Jurkat, Clone E6-1 (cell line): ENCODE data around the gene KCNH1.
A peak's percentile ranks its signal among the peaks of the same experiment; 100 is the strongest.

Experiments
- DNase-seq: peaks from one replicate; pipeline ENCODE4 v3.0.0-alpha.2; 2011; ENCODE audit warnings: low read depth, low spot score
- H3K4me3 ChIP-seq: 2 replicates; pipeline ENCODE4 v1.5.1; 2011; ENCODE audit warnings: mild to moderate bottlenecking, low read length, control low read depth, moderate library complexity

The KCNH1 gene

GRCh38 chr1:210648588-210649269 is 485.2 kb downstream of the KCNH1 start:
- H3K4me3 ChIP-seq, result no peak overlapping the region
- DNase-seq, result no peak

- no peak overlapping the region for H3K4me3 ChIP-seq
- DNase-seq, result peak; percentile 41
Observed at GRCh38 chr1:210647406-210648333, 486.3 kb downstream of the KCNH1 start.

DNA sequence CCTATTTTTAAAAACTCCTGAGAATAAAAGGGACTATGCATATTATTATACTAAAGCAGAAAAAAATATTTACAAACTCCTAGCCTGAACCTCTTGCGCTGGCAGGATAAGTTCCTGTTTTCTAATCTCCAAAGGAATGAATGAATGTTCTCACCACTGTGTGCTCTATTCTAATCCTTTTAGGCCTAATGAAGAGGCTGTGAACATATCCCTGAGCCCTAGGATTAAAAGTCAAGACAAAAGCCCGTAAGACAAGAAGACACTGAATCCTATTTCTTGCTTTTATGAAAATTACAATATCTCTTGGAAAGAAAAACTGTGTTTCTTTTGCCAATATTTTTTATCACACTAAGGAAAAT is 487.7 kb downstream of the KCNH1 start:
- no peak overlapping the region for H3K4me3 ChIP-seq
- DNase-seq, result no peak

DNA sequence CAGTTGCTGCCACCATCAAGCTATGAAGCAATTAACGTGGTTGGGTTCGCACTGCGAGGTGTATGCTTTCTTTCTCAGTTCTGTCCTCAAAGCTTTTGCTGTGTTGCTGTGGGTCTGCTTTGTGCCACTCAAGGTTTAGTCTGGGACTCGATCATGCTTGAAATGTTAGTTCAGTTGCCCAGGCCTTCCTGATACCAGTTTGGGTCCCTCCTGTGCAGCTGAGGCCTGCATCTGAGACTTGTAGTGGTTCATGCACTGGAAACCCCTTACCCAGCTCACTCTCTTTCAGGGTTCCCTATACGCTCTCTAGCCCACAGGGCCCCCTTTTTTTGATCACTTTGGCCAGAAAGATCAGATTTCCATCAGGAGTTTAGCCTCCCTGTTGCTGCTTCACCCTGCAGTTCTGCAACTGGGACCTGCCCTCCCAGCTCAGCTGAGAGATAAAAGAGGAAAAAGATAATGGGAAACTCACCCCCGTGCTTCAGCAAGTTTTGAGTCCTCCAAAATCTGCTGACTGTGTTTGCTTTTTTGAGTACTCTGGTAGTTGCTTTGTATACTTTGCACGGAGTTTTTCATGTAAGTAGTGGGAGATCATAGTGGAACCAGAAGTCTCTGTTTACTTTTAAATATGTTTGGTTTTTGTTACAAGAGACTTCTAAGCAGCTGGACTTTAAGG is 488.2 kb downstream of the KCNH1 start:
- no peak for DNase-seq

GRCh38 chr1:210641582-210641981 is 492.4 kb downstream of the KCNH1 start:
- no peak overlapping the region for H3K4me3 ChIP-seq
- DNase-seq, result no peak

More for the DNA sequence above, 488.2 kb downstream of the KCNH1 start:
- no peak overlapping the region for H3K4me3 ChIP-seq

- DNase-seq, result no peak
- no peak overlapping the region for H3K4me3 ChIP-seq
Observed at GRCh38 chr1:210635108-210635507, 498.8 kb downstream of the KCNH1 start.

DNA sequence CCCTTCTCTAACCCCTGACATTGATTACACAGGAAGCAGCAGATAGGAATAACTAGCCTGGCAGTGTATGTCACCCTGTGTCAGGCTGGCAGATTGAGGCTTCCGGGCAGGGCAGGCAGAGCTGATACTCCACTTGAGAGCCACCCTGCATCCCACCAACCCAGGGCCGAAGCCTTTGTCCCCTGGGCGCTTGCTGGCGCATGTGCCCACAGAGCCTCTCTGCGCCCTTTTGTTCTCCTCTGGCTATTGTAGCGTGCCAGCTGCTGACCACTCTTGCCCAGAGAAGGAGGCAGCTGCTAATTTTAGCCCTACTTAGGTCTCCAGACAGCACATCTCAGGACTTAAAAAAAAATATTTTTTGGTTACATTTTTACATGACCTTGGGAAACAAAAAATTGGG is 500.3 kb downstream of the KCNH1 start:
- DNase-seq, result no peak
- no peak overlapping the region for H3K4me3 ChIP-seq

GRCh38 chr1:210633140-210633539 is 500.8 kb downstream of the KCNH1 start:
- H3K4me3 ChIP-seq, result no peak overlapping the region
- no peak for DNase-seq

DNA sequence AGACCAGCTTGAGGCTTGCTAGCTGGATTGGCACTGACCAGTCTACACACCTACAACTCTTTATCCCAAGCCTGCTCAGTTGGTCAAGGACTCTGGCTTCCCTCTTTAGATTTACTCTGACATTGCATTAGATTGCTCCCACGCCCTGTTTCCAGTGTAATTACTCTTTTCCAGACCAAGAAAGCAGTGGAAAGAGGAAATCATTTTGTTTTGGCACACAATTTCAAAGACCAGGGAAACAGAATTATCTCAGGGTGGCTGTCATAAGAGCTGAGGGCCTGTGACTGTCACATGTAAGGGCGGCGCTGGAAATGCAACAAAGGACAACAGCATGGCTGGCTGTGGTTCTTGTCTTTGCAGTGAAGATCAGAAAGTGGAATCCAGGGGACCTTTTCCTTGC is 502.5 kb downstream of the KCNH1 start:
- DNase-seq, result no peak
- H3K4me3 ChIP-seq, result no peak overlapping the region

DNA sequence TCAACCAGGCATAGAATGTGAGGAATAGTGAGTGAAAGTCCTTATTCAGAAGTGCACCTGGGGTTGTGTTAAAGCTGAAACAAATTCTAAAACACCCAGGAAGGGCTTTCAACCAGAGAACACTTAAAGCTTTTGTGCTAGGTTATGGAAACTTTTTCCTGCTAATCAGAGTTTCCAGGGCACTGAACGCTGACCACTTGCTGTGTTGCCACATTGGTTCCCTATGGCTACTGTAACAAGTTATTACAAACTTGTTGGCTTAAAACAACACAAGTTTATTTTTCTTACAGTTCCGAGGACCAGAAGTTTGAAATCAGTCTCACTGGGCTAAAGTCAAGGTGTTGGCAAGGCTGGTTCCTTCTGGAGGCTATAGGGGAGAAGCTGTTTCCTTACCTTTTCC is 504.7 kb downstream of the KCNH1 start:
- no peak overlapping the region for H3K4me3 ChIP-seq
- DNase-seq, result no peak

GRCh38 chr1:210627755-210628154 is 506.2 kb downstream of the KCNH1 start:
- H3K4me3 ChIP-seq, result no peak overlapping the region
- no peak for DNase-seq
